Neural cell (in vitro differentiated cells): ENCODE measurements around the gene GPR87. TPM values are rescaled to one million over a fixed set of nuclear protein-coding genes. Genes with fewer than 3 reads are reported as not detected.

Experiments used
- H2AFZ ChIP-seq: fragments of 200-600, 300-800 bp; sonication (generic), shearing (Covaris generic); 2 replicates; pipeline ENCODE4 v1.6.0; 2014; ENCODE audit warnings: low read depth, mild to moderate bottlenecking, antibody characterized with exemption, low read length, moderate library complexity
- H3F3A ChIP-seq: fragments of 200-600 bp; shearing (Covaris generic); 2 replicates; pipeline ENCODE4 v1.6.1; 2016; ENCODE audit warnings: mild to moderate bottlenecking, moderate library complexity, mixed read lengths, antibody characterized with exemption, low read length; ENCODE audit not compliant: insufficient read depth, poor library complexity, severe bottlenecking
- H3K27ac ChIP-seq: fragments of 200-600, 300-800 bp; sonication (generic), shearing (Covaris generic); 2 replicates; pipeline ENCODE4 v1.5.1; 2014; ENCODE audit warnings: mild to moderate bottlenecking, low read length, moderate library complexity
- H3K27me3 ChIP-seq: fragments of 300-800, 200-600 bp; sonication (generic), shearing (Covaris generic); 2 replicates; pipeline ENCODE4 v1.6.0; 2014; ENCODE audit warnings: mild to moderate bottlenecking, low read depth, low read length, moderate library complexity; ENCODE audit not compliant: insufficient read depth
- H3K36me3 ChIP-seq: fragments of 300-800, 200-600 bp; sonication (generic), shearing (Covaris generic); 2 replicates; pipeline ENCODE4 v1.5.1; 2014; ENCODE audit warnings: mild to moderate bottlenecking, antibody characterized with exemption, low read length, moderate library complexity; ENCODE audit not compliant: insufficient read depth
- H3K4me2 ChIP-seq: fragments of 300-800, 200-600 bp; sonication (generic), shearing (Covaris generic); 2 replicates; pipeline ENCODE4 v1.6.0; 2014; ENCODE audit warnings: mild to moderate bottlenecking, low read length
- H3K4me3 ChIP-seq: fragments of 300-800, 200-600 bp; sonication (generic), shearing (Covaris generic); 2 replicates; pipeline ENCODE4 v1.5.1; 2014; ENCODE audit warnings: mild to moderate bottlenecking, low read length, moderate library complexity
- H3K79me2 ChIP-seq: fragments of 200-600 bp; shearing (Covaris generic); replicated peaks from 2 replicates; pipeline ENCODE4 v1.6.0; 2014; ENCODE audit warnings: mild to moderate bottlenecking, low read length, moderate library complexity; ENCODE audit not compliant: insufficient read depth
- H3K9ac ChIP-seq: fragments of 300-800, 200-600 bp; sonication (generic), shearing (Covaris generic); 2 replicates; pipeline ENCODE4 v1.6.1; 2016; ENCODE audit warnings: mild to moderate bottlenecking, low read length, mixed read lengths
- H3K9me2 ChIP-seq: fragments of 200-600 bp; shearing (Covaris generic); 2 replicates; pipeline ENCODE4 v1.6.1; 2016; ENCODE audit warnings: mild to moderate bottlenecking, low read length, mixed read lengths; ENCODE audit not compliant: insufficient read depth
- H3K9me3 ChIP-seq: fragments of 200-600, 300-800 bp; sonication (generic), shearing (Covaris generic); 2 replicates; pipeline ENCODE4 v1.6.1; 2016; ENCODE audit warnings: mild to moderate bottlenecking, mixed run types, low read length, moderate library complexity, mixed read lengths
- H4K20me1 ChIP-seq: fragments of 200-600 bp; shearing (Covaris generic); 2 replicates; pipeline ENCODE4 v1.6.1; 2016; ENCODE audit warnings: mild to moderate bottlenecking, mixed run types; ENCODE audit not compliant: insufficient read depth
- EP300 ChIP-seq: fragments of 450-650 bp; conservative IDR thresholded peaks from 2 replicates; pipeline ENCODE4 v1.6.1; 2014; ENCODE audit warnings: antibody characterized with exemption, mild to moderate bottlenecking, moderate library complexity; ENCODE audit not compliant: poor library complexity, severe bottlenecking
- EZH2 ChIP-seq: fragments of 200-600, 300-800 bp; shearing (Covaris generic), sonication (generic); IDR thresholded peaks from 2 replicates; pipeline ENCODE4 v1.6.1; 2014; ENCODE audit warnings: antibody characterized with exemption, low read length, borderline replicate concordance, mild to moderate bottlenecking; ENCODE audit not compliant: insufficient read depth, poor library complexity, severe bottlenecking
- MXI1 ChIP-seq: fragments of 450-650 bp; conservative IDR thresholded peaks from 2 replicates; pipeline ENCODE4 v1.6.1; 2014; ENCODE audit warnings: antibody characterized with exemption, mild to moderate bottlenecking; ENCODE audit not compliant: poor library complexity, severe bottlenecking
- POLR2AphosphoS5 ChIP-seq: IDR thresholded peaks from 2 replicates; pipeline ENCODE4 v1.6.1; 2012
- RAD21 ChIP-seq: fragments of 450-650 bp; conservative IDR thresholded peaks from 2 replicates; pipeline ENCODE4 v1.6.1; 2014; ENCODE audit warnings: antibody characterized with exemption, mild to moderate bottlenecking, moderate library complexity
- SMC3 ChIP-seq: fragments of 450-650 bp; conservative IDR thresholded peaks from 2 replicates; pipeline ENCODE4 v1.6.1; 2014; ENCODE audit warnings: antibody characterized with exemption, mild to moderate bottlenecking, moderate library complexity; ENCODE audit not compliant: poor library complexity
- TAF1 ChIP-seq: IDR thresholded peaks from 2 replicates; pipeline ENCODE4 v1.6.1; 2012; ENCODE audit warnings: low read depth
- polyA plus RNA-seq: library from polyadenylated mRNA; depleted of rRNA; stranded (reverse); fragments of >200 nt; gene quantifications from 2 replicates; pipeline ENCODE4 v1.2.3, GENCODE V29; 2014
- TF ChIP-seq, protein P1 (sequence below): IDR thresholded peaks from 2 replicates; pipeline ENCODE4 v1.6.1; 2012; ENCODE audit warnings: borderline replicate concordance
- TF ChIP-seq, protein P2 (sequence below): fragments of 450-650 bp; IDR thresholded peaks from 2 replicates; pipeline ENCODE4 v1.5.1; 2014; ENCODE audit warnings: antibody characterized with exemption, mild to moderate bottlenecking, moderate library complexity; ENCODE audit not compliant: poor library complexity, severe bottlenecking

The GPR87 gene
- polyA plus RNA-seq, 1 donor from 2014 or later: not detected

DNA sequence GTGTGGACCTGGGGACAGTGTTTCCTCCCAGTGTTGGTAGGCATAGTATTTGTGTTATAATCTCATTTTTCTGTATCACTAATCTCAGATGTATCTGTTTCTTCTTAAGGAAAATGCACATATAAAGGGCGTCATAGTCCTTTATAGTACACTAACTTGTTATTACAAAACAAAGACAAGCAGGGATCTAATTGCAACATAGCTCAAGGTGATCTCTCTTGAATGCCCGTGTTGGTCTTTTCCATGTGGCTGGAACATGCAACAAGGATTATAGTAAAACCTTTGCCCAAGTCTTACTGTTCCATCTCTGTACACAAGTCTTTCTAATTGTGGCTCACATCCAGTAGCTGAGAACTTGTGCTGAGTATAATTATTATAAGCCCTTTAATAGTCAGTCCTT lies 3.5 kb upstream of the GPR87 start:
- Histone ChIP-seq H3F3A (no peaks in the 10 kb centered on the region), H2AFZ (no peak overlapping the region), H3K27ac (no peak overlapping the region), H3K79me2 (no peaks in the 10 kb centered on the region), H4K20me1 (no peaks in the 10 kb centered on the region), H3K9me3 (no peaks in the 10 kb centered on the region), H3K27me3 (no peaks in the 10 kb centered on the region), H3K9me2 (no peaks in the 10 kb centered on the region), H3K36me3 (no peaks in the 10 kb centered on the region), H3K9ac (no peak overlapping the region), H3K4me2 (no peak overlapping the region), H3K4me3 (no peak overlapping the region)
- no peak for TF ChIP-seq EZH2
- TF ChIP-seq, protein P1, sequence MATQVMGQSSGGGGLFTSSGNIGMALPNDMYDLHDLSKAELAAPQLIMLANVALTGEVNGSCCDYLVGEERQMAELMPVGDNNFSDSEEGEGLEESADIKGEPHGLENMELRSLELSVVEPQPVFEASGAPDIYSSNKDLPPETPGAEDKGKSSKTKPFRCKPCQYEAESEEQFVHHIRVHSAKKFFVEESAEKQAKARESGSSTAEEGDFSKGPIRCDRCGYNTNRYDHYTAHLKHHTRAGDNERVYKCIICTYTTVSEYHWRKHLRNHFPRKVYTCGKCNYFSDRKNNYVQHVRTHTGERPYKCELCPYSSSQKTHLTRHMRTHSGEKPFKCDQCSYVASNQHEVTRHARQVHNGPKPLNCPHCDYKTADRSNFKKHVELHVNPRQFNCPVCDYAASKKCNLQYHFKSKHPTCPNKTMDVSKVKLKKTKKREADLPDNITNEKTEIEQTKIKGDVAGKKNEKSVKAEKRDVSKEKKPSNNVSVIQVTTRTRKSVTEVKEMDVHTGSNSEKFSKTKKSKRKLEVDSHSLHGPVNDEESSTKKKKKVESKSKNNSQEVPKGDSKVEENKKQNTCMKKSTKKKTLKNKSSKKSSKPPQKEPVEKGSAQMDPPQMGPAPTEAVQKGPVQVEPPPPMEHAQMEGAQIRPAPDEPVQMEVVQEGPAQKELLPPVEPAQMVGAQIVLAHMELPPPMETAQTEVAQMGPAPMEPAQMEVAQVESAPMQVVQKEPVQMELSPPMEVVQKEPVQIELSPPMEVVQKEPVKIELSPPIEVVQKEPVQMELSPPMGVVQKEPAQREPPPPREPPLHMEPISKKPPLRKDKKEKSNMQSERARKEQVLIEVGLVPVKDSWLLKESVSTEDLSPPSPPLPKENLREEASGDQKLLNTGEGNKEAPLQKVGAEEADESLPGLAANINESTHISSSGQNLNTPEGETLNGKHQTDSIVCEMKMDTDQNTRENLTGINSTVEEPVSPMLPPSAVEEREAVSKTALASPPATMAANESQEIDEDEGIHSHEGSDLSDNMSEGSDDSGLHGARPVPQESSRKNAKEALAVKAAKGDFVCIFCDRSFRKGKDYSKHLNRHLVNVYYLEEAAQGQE: no peak
- TF ChIP-seq, protein P2, sequence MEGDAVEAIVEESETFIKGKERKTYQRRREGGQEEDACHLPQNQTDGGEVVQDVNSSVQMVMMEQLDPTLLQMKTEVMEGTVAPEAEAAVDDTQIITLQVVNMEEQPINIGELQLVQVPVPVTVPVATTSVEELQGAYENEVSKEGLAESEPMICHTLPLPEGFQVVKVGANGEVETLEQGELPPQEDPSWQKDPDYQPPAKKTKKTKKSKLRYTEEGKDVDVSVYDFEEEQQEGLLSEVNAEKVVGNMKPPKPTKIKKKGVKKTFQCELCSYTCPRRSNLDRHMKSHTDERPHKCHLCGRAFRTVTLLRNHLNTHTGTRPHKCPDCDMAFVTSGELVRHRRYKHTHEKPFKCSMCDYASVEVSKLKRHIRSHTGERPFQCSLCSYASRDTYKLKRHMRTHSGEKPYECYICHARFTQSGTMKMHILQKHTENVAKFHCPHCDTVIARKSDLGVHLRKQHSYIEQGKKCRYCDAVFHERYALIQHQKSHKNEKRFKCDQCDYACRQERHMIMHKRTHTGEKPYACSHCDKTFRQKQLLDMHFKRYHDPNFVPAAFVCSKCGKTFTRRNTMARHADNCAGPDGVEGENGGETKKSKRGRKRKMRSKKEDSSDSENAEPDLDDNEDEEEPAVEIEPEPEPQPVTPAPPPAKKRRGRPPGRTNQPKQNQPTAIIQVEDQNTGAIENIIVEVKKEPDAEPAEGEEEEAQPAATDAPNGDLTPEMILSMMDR: no peak
- TF ChIP-seq POLR2AphosphoS5: no peak
- no peak for TF ChIP-seq RAD21
- no peak for TF ChIP-seq MXI1

DNA sequence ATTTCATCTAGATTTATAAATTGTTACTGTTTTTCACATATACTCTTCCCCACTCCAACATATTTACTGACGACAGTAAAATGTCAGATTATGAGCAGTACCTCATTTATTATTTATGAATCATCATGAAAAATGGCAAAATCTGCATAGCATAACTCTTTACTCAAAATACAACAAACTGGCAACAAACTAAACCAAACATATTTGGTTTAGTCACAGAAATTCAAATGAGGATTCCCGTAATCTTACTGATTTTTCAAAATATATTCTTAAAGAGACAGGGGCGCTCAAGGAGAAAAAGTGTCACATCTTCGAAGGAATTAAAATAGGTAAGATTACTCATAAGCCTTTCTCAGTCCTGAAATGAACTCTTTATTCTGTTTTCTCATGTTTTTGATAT lies 3.0 kb upstream of the GPR87 start:
- H3K4me2 ChIP-seq: no peak overlapping the region
- no peaks in the 10 kb centered on the region for H4K20me1 ChIP-seq
- no peak overlapping the region for H2AFZ ChIP-seq
- H3K9me2 ChIP-seq: no peaks in the 10 kb centered on the region
- H3K9ac ChIP-seq: no peak overlapping the region
- H3K9me3 ChIP-seq: no peaks in the 10 kb centered on the region
- no peaks in the 10 kb centered on the region for H3K79me2 ChIP-seq
- H3K36me3 ChIP-seq: no peaks in the 10 kb centered on the region
- H3K27me3 ChIP-seq: no peaks in the 10 kb centered on the region
- TF ChIP-seq, protein P2: no peak
- TF ChIP-seq EP300 (no peak), POLR2AphosphoS5 (no peak), MXI1 (no peak), TAF1 (no peak), EZH2 (no peak), RAD21 (no peak), SMC3 (no peak)
- TF ChIP-seq, protein P1: no peak
- H3F3A ChIP-seq: no peaks in the 10 kb centered on the region
- H3K4me3 ChIP-seq: no peak overlapping the region
- no peak overlapping the region for H3K27ac ChIP-seq
